HEK293 (cell line): ENCODE results near the gene HTR2C.
A peak's percentile ranks its signal among the peaks of the same experiment; 100 is the strongest.

Experiments
- CTCF ChIA-PET: fragments of 350-600 bp; formaldehyde crosslinking; extraction: SDS; loops from one replicate; lab custom pipeline; 2021; ENCODE audit warnings: antibody characterized with exemption; lab: Yijun Ruan, JAX
- POLR2A ChIA-PET: fragments of 300-600 bp; formaldehyde crosslinking; extraction: SDS; loops from one replicate; lab custom pipeline; 2020; ENCODE audit warnings: antibody characterized with exemption, inconsistent platforms; lab: Yijun Ruan, JAX
- H3K27ac ChIP-seq: fragments of 200-500 bp; sonication (Bioruptor generic); 2 replicates; pipeline ENCODE4 v1.5.1; 2014; ENCODE audit warnings: low read depth, low read length, control low read depth, inconsistent platforms; ENCODE audit errors: extremely low read depth
- H3K36me3 ChIP-seq, 2 experiments: fragments of 200-500 bp in 1 of 2; sonication (Bioruptor generic) in 1 of 2; 1 replicate in 1 of 2; 2 replicates in 1 of 2; pipeline ENCODE4 v1.5.1; 2014 to 2017; ENCODE audit warnings: inconsistent platforms in 2 of 2, low read length in 2 of 2; ENCODE audit not compliant: control insufficient read depth in 2 of 2, insufficient read depth in 1 of 2
- H3K4me1 ChIP-seq: fragments of 200-500 bp; sonication (Bioruptor generic); 2 replicates; pipeline ENCODE4 v1.5.1; 2014; ENCODE audit warnings: mild to moderate bottlenecking, low read length, inconsistent platforms; ENCODE audit not compliant: control insufficient read depth, insufficient read depth
- H3K4me3 ChIP-seq: 2 replicates; pipeline ENCODE4 v1.5.1; 2011; ENCODE audit warnings: low read depth, mild to moderate bottlenecking, control low read depth, low read length, moderate library complexity
- H3K9me3 ChIP-seq: fragments of 200-500 bp; sonication (Bioruptor generic); 2 replicates; pipeline ENCODE4 v1.5.1; 2014; ENCODE audit warnings: low read depth, low read length, inconsistent platforms; ENCODE audit not compliant: control insufficient read depth, insufficient read depth
- BCL11A ChIP-seq: fragments of 450-650 bp; formaldehyde crosslinking; IDR thresholded peaks from 2 replicates; pipeline ENCODE4 v1.5.1; 2016; ENCODE audit warnings: low read depth, missing biosample characterization, missing genetic modification characterization
- SALL2 ChIP-seq: fragments of 450-650 bp; formaldehyde crosslinking; IDR thresholded peaks from 2 replicates; pipeline ENCODE4 v1.5.0; 2017; ENCODE audit warnings: missing biosample characterization, mild to moderate bottlenecking, missing genetic modification characterization, borderline replicate concordance
- WT1 ChIP-seq: fragments of 450-650 bp; formaldehyde crosslinking; IDR thresholded peaks from 2 replicates; pipeline ENCODE4 v1.5.1; 2016; ENCODE audit warnings: missing biosample characterization, missing genetic modification characterization
- ZBTB49 ChIP-seq: fragments of 450-650 bp; formaldehyde crosslinking; IDR thresholded peaks from 2 replicates; pipeline ENCODE4 v1.5.1; 2016; ENCODE audit warnings: missing biosample characterization, missing genetic modification characterization, low read depth
- ZNF202 ChIP-seq: fragments of 450-650 bp; formaldehyde crosslinking; IDR thresholded peaks from 2 replicates; pipeline ENCODE4 v1.5.1; 2016; ENCODE audit warnings: missing biosample characterization, missing genetic modification characterization, borderline replicate concordance
- ZNF266 ChIP-seq: fragments of 450-650 bp; formaldehyde crosslinking; IDR thresholded peaks from 2 replicates; pipeline ENCODE4 v1.5.1; 2016; ENCODE audit warnings: missing biosample characterization, missing genetic modification characterization, low read depth
- ZNF280D ChIP-seq: fragments of 450-650 bp; formaldehyde crosslinking; IDR thresholded peaks from 2 replicates; pipeline ENCODE4 v1.5.1; 2016; ENCODE audit warnings: missing biosample characterization, missing genetic modification characterization
- ZNF354C ChIP-seq: fragments of 450-650 bp; formaldehyde crosslinking; IDR thresholded peaks from 2 replicates; pipeline ENCODE4 v1.5.1; 2016; ENCODE audit warnings: missing biosample characterization, missing genetic modification characterization, low read depth, borderline replicate concordance
- ZNF391 ChIP-seq: fragments of 450-650 bp; formaldehyde crosslinking; IDR thresholded peaks from 2 replicates; pipeline ENCODE4 v1.5.1; 2016; ENCODE audit warnings: low read depth, missing biosample characterization, missing genetic modification characterization, borderline replicate concordance
- ZNF416 ChIP-seq: fragments of 450-650 bp; formaldehyde crosslinking; IDR thresholded peaks from 2 replicates; pipeline ENCODE4 v1.5.1; 2016; ENCODE audit warnings: missing biosample characterization, missing genetic modification characterization
- ZNF596 ChIP-seq: fragments of 450-650 bp; IDR thresholded peaks from 2 replicates; pipeline ENCODE4 v1.5.0; 2018; ENCODE audit warnings: missing biosample characterization, mild to moderate bottlenecking, missing genetic modification characterization, moderate library complexity
- ZNF610 ChIP-seq: fragments of 450-650 bp; formaldehyde crosslinking; IDR thresholded peaks from 2 replicates; pipeline ENCODE4 v1.5.1; 2016; ENCODE audit warnings: missing biosample characterization, missing genetic modification characterization, borderline replicate concordance
- ZNF624 ChIP-seq: fragments of 450-650 bp; formaldehyde crosslinking; IDR thresholded peaks from 2 replicates; pipeline ENCODE4 v1.5.1; 2017; ENCODE audit warnings: missing biosample characterization, missing genetic modification characterization
- ZNF654 ChIP-seq: fragments of 450-650 bp; formaldehyde crosslinking; IDR thresholded peaks from 2 replicates; pipeline ENCODE4 v1.5.1; 2016; ENCODE audit warnings: low read depth, missing biosample characterization, missing genetic modification characterization
- ZNF677 ChIP-seq: fragments of 450-650 bp; IDR thresholded peaks from 2 replicates; pipeline ENCODE4 v1.5.0; 2018; ENCODE audit warnings: missing biosample characterization, mild to moderate bottlenecking, missing genetic modification characterization, moderate library complexity
- ZNF707 ChIP-seq: fragments of 450-650 bp; formaldehyde crosslinking; IDR thresholded peaks from 2 replicates; pipeline ENCODE4 v1.5.1; 2016; ENCODE audit warnings: missing biosample characterization, missing genetic modification characterization
- ZNF768 ChIP-seq: fragments of 450-650 bp; formaldehyde crosslinking; IDR thresholded peaks from 2 replicates; pipeline ENCODE4 v1.5.1; 2018; ENCODE audit warnings: missing biosample characterization, mild to moderate bottlenecking, missing genetic modification characterization
- ZNF792 ChIP-seq: fragments of 450-650 bp; formaldehyde crosslinking; IDR thresholded peaks from 2 replicates; pipeline ENCODE4 v1.5.1; 2016; ENCODE audit warnings: missing biosample characterization, missing genetic modification characterization
- ZNF830 ChIP-seq: fragments of 450-650 bp; IDR thresholded peaks from 2 replicates; pipeline ENCODE4 v1.5.0; 2018; ENCODE audit warnings: missing biosample characterization, missing genetic modification characterization, low read depth, mild to moderate bottlenecking, moderate library complexity
- ZSCAN18 ChIP-seq: fragments of 450-650 bp; formaldehyde crosslinking; IDR thresholded peaks from 2 replicates; pipeline ENCODE4 v1.5.1; 2016; ENCODE audit warnings: missing biosample characterization, missing genetic modification characterization
- TF ChIP-seq, protein P1 (sequence below): fragments of 450-650 bp; formaldehyde crosslinking; optimal IDR thresholded peaks from 2 replicates; pipeline ENCODE3; 2016; ENCODE audit warnings: missing biosample characterization, mild to moderate bottlenecking, missing genetic modification characterization
- TF ChIP-seq, protein P2 (sequence below): sonication (generic); formaldehyde crosslinking; IDR thresholded peaks from 2 replicates; pipeline ENCODE4 v1.8.1; 2022; ENCODE audit warnings: mild to moderate bottlenecking, moderate library complexity, missing genetic modification reagents

Gene HTR2C

DNA sequence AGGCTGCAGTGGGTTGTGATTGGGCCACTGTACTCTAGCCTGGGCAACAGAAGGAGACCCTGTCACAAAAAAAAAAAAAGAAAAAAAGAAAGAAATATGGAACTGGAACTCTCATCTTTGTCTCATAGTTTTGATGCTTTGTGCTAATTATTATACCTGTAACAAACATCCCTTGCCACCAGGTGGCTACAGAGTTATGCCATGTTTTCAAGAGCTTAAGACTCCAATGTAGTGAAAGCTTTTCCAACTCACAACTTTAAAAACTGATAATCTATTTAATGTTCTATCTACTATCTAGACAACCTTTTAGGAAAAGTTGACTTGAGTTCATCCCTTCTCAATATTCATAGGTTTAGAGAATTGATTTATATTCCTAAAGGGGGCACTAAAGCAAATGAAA, 42.4 kb downstream of the HTR2C start:
- H3K27ac ChIP-seq, result no peak overlapping the region
- H3K4me3 ChIP-seq, result no peak overlapping the region
- POLR2A ChIA-PET, result interaction anchor here (1.2 kb wide), 1 partner anchor 333 kb away, joined by 4 read pairs; no protein-coding TSS in a partner anchor
- H3K9me3 ChIP-seq, result no peaks in the 10 kb centered on the region
- CTCF ChIA-PET, result interaction anchor here (0.6 to 3.9 kb wide), 9 partner anchors 10 to 1497 kb away, joined by 3 to 28 read pairs (median 4); no protein-coding TSS in a partner anchor
- no peak for TF ChIP-seq ZNF624 (tag by site-specific recombination)
- 0 out of 2 replicates have a peak, but pooled peaks have one; percentile 14 for TF ChIP-seq ZNF654 (tag by site-specific recombination)
- H3K36me3 ChIP-seq, result no peaks in the 10 kb centered on the region
- H3K4me1 ChIP-seq, result no peaks in the 10 kb centered on the region

GRCh38 chrX:114635986-114636385, 52.1 kb downstream of the HTR2C start:
- ChIA-PET CTCF (interaction anchor here (1.0 to 1.7 kb wide), 2 partner anchors 14 to 25 kb away, joined by 7 to 10 read pairs; no protein-coding TSS in a partner anchor), POLR2A (no interaction called here)
- Histone ChIP-seq H3K4me3 (no peak overlapping the region), H3K9me3 (no peaks in the 10 kb centered on the region; the same call in 1 of the 2 replicates), H3K27ac (no peak overlapping the region), H3K36me3 (no peaks in the 10 kb centered on the region), H3K4me1 (no peaks in the 10 kb centered on the region)
- no peak for TF ChIP-seq ZNF596 (tag by site-specific recombination)
- no peak for TF ChIP-seq ZNF768 (tag by site-specific recombination)
- no peak for TF ChIP-seq ZNF202 (tag by site-specific recombination)
- TF ChIP-seq ZNF792, result no peak
- no peak for TF ChIP-seq ZNF391
- TF ChIP-seq, protein P1, sequence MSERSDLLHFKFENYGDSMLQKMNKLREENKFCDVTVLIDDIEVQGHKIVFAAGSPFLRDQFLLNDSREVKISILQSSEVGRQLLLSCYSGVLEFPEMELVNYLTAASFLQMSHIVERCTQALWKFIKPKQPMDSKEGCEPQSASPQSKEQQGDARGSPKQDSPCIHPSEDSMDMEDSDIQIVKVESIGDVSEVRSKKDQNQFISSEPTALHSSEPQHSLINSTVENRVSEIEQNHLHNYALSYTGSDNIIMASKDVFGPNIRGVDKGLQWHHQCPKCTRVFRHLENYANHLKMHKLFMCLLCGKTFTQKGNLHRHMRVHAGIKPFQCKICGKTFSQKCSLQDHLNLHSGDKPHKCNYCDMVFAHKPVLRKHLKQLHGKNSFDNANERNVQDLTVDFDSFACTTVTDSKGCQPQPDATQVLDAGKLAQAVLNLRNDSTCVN (tag by site-specific recombination), result no peak
- TF ChIP-seq SALL2, result no peak
- TF ChIP-seq, protein P2, sequence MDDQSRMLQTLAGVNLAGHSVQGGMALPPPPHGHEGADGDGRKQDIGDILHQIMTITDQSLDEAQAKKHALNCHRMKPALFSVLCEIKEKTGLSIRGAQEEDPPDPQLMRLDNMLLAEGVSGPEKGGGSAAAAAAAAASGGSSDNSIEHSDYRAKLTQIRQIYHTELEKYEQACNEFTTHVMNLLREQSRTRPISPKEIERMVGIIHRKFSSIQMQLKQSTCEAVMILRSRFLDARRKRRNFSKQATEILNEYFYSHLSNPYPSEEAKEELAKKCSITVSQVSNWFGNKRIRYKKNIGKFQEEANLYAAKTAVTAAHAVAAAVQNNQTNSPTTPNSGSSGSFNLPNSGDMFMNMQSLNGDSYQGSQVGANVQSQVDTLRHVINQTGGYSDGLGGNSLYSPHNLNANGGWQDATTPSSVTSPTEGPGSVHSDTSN (CRISPR knock-in tag), result no peak
- no peak for TF ChIP-seq ZNF830 (tag by site-specific recombination)
- no peak for TF ChIP-seq ZSCAN18 (tag by site-specific recombination)
- no peak for TF ChIP-seq WT1
- no peak for TF ChIP-seq ZBTB49 (tag by site-specific recombination)
- TF ChIP-seq ZNF266, result no peak
- no peak for TF ChIP-seq ZNF677 (tag by site-specific recombination)

DNA sequence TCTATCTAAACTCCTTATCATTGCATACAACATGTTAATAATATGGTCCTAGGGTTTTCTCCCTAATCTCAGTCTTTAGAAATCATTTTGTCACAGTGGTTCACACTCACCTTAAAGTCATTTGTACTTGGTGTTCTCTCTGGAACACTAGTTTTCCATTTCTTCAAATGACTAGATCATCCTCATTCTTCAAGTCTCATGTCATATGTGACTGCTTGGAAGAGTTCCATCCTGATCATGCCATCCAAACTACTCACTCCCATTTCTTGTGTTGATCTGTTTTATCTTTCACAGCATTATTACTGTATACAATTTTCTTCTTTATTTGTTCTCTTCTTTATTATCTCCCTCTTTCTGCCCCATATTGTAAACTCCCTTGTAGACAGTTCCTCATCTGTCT, 66.5 kb downstream of the HTR2C start:
- Histone ChIP-seq H3K4me3 (no peak overlapping the region), H3K4me1 (no peaks in the 10 kb centered on the region), H3K9me3 (no peaks in the 10 kb centered on the region; the same call in 1 of the 2 replicates), H3K36me3 (no peaks in the 10 kb centered on the region), H3K27ac (no peak overlapping the region)
- ChIA-PET CTCF (interaction anchor here (1.2 kb wide), 1 partner anchor 14 kb away, joined by 7 read pairs; no protein-coding TSS in a partner anchor), POLR2A (no interaction called here)
- TF ChIP-seq ZNF416 (tag by site-specific recombination) (no peak), ZNF354C (tag by site-specific recombination) (no peak), ZNF707 (tag by site-specific recombination) (no peak), ZNF280D (tag by site-specific recombination) (no peak), ZNF610 (tag by site-specific recombination) (no peak), BCL11A (tag by site-specific recombination) (no peak)
